ENCODE measurements around the gene MEIOB. TPM values are rescaled to one million over a fixed set of nuclear protein-coding genes. Genes with fewer than 3 reads are reported as not detected.

The MEIOB gene
- total RNA-seq, 1 experiment from 2014 or later: not detected

- TF ChIP-seq CTCF (conservative IDR thresholded peaks at IDR 0.05; ENCODE audit: low read depth, low read length): no peak
- TF ChIP-seq EZH2 (IDR thresholded peaks at IDR 0.05; ENCODE audit: low read length, unreplicated experiment): no peak
- TF ChIP-seq EZH2phosphoT487 (IDR thresholded peaks at IDR 0.05; ENCODE audit: borderline replicate concordance, low read length): no peak
- intact Hi-C loops (cut with micrococcal nuclease): no loop called here
- Histone ChIP-seq H3K9me3 (ENCODE audit: low read length) (no peaks in the 10 kb centered on the region), H3K4me3 (ENCODE audit: low read length) (no peak overlapping the region), H2AFZ (ENCODE audit: low read length) (no peak overlapping the region), H3K27me3 (ENCODE audit: low read length) (no peaks in the 10 kb centered on the region), H3K4me2 (ENCODE audit: low read length) (no peak overlapping the region), H4K20me1 (ENCODE audit: low read length) (no peaks in the 10 kb centered on the region), H3F3A (ENCODE audit: low read length, unreplicated experiment) (no peaks in the 10 kb centered on the region), H3K36me3 (ENCODE audit: low read depth, low read length) (no peaks in the 10 kb centered on the region), H3K9me2 (replicated peaks; ENCODE audit: low read length) (no peaks in the 10 kb centered on the region), H3K27ac (ENCODE audit: low read length) (no peak overlapping the region), H3K4me1 (ENCODE audit: insufficient read depth, low read length) (peaks cover under 1% of the 10 kb centered on the region; the same call in 1 of the 2 replicates), H3K9ac (ENCODE audit: low read length) (no peak overlapping the region), H3K79me2 (ENCODE audit: low read length) (peaks cover 42% of the 10 kb centered on the region)
- no TSS peak for BruUV-seq (replicated peaks)
- ChIA-PET CTCF (no interaction called here), POLR2A (ENCODE audit: unreplicated experiment) (no interaction called here)
- no peak for ATAC-seq
- no peak for DNase-seq
These were observed 85.5 kb downstream of the MEIOB start for GRCh38 chr16:1786242-1787055.

GRCh38 chr16:1785846-1786170, 86.2 kb downstream of the MEIOB start:
- no peaks in the 10 kb centered on the region for H3K36me3 ChIP-seq (ENCODE audit: low read depth, low read length)
- no peak overlapping the region for H2AFZ ChIP-seq (ENCODE audit: low read length)
- ATAC-seq (no peak), DNase-seq (no peak)
- H3K27me3 ChIP-seq (ENCODE audit: low read length): no peaks in the 10 kb centered on the region
- H3K4me3 ChIP-seq (ENCODE audit: low read length): no peak overlapping the region
- no peaks in the 10 kb centered on the region for H3F3A ChIP-seq (ENCODE audit: low read length, unreplicated experiment)
- H3K9ac ChIP-seq (ENCODE audit: low read length): no peak overlapping the region
- H3K9me2 ChIP-seq (replicated peaks; ENCODE audit: low read length): no peaks in the 10 kb centered on the region
- POLR2A ChIA-PET (ENCODE audit: unreplicated experiment): no interaction called here
- peaks cover 48% of the 10 kb centered on the region for H3K79me2 ChIP-seq (ENCODE audit: low read length)
- TF ChIP-seq EZH2 (IDR thresholded peaks at IDR 0.05; ENCODE audit: low read length, unreplicated experiment): no peak
- TF ChIP-seq EZH2phosphoT487 (IDR thresholded peaks at IDR 0.05; ENCODE audit: borderline replicate concordance, low read length): no peak
- TF ChIP-seq CTCF (conservative IDR thresholded peaks at IDR 0.05; ENCODE audit: low read depth, low read length): no peak
- H3K4me2 ChIP-seq (ENCODE audit: low read length): no peak overlapping the region
- no peaks in the 10 kb centered on the region for H4K20me1 ChIP-seq (ENCODE audit: low read length)
- no peaks in the 10 kb centered on the region for H3K9me3 ChIP-seq (ENCODE audit: low read length)
- intact Hi-C loops (cut with micrococcal nuclease): no loop called here
- no peak overlapping the region for H3K27ac ChIP-seq (ENCODE audit: low read length)
- CTCF ChIA-PET: no interaction called here
- no TSS peak for BruUV-seq (replicated peaks)
- H3K4me1 ChIP-seq (ENCODE audit: insufficient read depth, low read length): peaks cover 7% of the 10 kb centered on the region; the same call in 1 of the 2 replicates
